ENCODE measurements around the gene ZSCAN9.

The ZSCAN9 gene

GRCh38 chr6:28225056-28225834, at the start of gene ZSCAN9:
ZSCAN9 (plus strand) TSS chr6:28225275; CDS start chr6:28227085, 1,810 bp downstream.
- DNase-seq (ENCODE audit: low read depth in 2 of 3, low spot score in 1 of 3) = peak in 1 of 3 donors; percentile 22

DNA sequence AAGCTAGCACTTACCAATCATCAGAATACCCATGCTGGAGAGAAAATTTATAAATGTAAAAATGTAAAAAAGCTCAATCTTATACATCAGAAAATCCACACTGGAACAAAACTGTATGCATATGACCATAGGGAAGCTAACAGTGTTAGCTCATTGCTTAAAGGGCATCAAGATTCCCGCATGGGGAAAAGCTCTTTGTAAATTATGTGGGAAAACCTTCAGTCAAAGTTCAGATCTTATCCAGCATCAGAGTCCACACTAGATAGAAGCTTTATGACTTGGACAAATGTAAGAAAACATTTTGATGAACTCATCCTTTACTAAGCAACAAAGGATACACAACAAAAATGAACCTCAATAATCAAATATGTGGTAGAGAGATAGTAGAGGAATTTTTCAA, 48.7 kb upstream of the ZSCAN9 start:
- DNase-seq (ENCODE audit: low read depth in 2 of 3, low spot score in 1 of 3) = no peak

GRCh38 chr6:28182255-28182654, 42.8 kb upstream of the ZSCAN9 start:
- no peak for DNase-seq (ENCODE audit: low read depth in 2 of 3, low spot score in 1 of 3)

GRCh38 chr6:28188111-28188979, 36.7 kb upstream of the ZSCAN9 start:
- no peak for DNase-seq (ENCODE audit: low read depth in 2 of 3, low spot score in 1 of 3)

DNA sequence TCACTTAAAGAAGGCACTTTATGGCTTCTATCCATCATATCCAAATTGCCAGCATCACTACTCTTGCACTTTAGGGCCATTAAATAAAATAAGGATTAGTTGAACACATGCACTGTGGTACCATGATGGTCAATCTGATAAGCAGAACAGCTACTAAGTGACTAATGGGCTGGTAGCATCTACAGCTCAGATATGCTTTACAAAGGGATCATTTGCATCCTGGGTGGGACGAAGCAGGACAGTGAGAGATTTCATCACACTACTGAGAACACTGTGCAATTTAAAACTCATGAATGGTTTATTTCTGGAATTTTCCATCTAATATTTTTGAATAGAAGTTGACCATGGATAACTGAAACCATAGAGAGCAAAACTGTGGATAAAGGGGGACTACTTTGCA, 25.1 kb upstream of the ZSCAN9 start:
- no peak for DNase-seq (ENCODE audit: low read depth in 2 of 3, low spot score in 1 of 3)

- DNase-seq (ENCODE audit: low read depth in 2 of 3, low spot score in 1 of 3) = no peak
These were observed 21.9 kb upstream of the ZSCAN9 start for GRCh38 chr6:28203201-28203600.

- no peak for DNase-seq (ENCODE audit: low read depth in 2 of 3, low spot score in 1 of 3)
These were observed 19.2 kb upstream of the ZSCAN9 start for GRCh38 chr6:28205879-28206278.

- DNase-seq (ENCODE audit: low read depth in 2 of 3, low spot score in 1 of 3) = no peak
These were observed 18.5 kb upstream of the ZSCAN9 start for GRCh38 chr6:28206527-28206926.

DNA sequence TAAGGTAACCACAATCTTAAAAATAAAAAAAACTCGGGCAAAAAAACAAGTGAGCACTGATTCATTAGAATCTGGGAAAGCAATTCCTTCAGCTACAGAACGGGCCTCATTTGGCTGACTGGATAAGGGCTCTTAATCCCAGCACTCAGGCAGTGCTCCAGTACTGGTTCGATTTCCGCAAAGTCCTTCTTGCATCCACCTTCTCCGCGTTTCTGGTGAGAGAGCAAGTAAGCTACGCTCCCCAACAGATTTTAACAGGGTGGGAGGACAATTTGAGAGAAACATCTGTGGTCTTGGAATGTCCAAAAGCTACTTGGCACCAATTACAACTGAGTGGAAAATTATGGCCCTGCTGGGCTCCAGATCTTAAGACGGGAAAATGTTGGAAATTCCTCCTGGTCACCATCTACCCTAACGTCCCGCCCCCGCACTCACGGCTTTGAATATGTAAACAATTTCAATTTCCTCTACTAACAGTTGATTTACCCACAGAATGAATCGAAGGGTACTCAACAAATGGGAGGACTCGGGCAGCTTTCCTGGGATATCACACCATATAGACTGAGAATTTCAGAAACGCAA, 18.1 kb upstream of the ZSCAN9 start:
- DNase-seq (ENCODE audit: low read depth in 2 of 3, low spot score in 1 of 3) = no peak

GRCh38 chr6:28207510-28208110, 17.5 kb upstream of the ZSCAN9 start:
- DNase-seq (ENCODE audit: low read depth in 2 of 3, low spot score in 1 of 3) = no peak

DNA sequence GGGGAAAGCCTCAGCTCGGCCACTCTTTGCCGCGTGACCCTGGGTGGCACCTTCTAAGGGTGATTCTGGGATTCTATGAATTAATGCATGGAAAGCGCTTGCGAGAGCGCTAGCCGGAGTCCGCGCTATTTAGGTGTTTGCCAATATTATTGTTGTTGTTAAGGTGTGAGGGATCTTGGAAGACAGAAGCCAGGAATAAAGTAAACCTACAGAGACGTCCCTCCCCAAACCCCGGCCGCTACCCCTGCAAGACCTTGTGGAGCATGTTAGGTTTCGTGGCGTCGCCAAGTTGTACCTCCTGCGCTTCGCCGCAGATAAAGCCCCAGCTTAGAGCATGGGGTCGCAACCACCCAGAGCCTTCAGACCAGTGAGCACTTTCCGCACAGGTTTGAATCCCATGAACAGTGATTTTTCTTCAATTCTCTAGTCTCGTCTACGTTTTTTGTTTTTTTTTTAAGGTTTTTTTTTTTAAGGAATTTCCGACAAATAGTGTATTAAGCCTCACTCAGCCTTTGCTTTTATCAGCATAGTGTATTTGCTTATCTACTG, 16.9 kb upstream of the ZSCAN9 start:
- DNase-seq (ENCODE audit: low read depth in 2 of 3, low spot score in 1 of 3) = no peak

DNA sequence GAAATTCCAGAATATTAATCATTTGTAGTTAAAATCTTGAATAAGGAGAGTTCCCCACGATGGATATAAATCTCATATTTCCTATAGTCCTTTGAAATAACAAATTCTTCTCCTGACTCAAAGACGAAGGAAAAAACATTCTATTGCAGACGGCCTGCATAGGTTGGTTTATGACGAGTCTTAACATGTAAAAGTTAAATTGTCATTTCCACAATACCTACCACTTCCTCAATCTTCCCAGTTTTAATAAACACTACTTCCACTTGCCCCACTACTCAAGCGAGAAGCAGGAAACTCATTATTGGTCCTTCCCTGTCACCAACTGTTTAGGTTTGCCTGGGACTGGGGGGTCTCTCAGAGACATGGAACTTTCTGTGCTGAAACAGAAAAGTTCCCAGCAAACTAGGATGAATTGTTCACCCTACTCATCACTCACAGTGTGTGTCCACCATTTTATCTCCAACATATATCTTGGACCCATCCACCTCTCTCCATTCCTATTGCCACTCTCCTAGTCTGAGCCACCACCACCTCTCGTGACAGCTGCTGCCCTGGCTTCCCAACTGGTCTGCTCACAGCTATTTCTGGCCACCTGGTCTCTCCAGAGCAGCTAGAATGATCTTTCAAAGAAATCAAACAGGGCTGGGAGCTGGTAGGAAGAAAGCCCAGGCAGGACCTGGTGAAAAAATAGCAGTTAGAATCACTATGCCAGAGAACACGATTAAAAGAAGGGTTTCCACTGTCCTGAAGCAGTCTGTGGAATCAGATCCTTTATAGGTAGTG, 15.1 kb upstream of the ZSCAN9 start:
- no peak for DNase-seq (ENCODE audit: low read depth in 2 of 3, low spot score in 1 of 3)

- DNase-seq (ENCODE audit: low read depth in 2 of 3, low spot score in 1 of 3) = no peak
These were observed 13.1 kb upstream of the ZSCAN9 start for GRCh38 chr6:28211840-28212509.

- peak; percentile 59 to 81 (median 67) for DNase-seq (ENCODE audit: low read depth in 2 of 3, low spot score in 1 of 3)
These were observed 12.4 kb upstream of the ZSCAN9 start for GRCh38 chr6:28212510-28213212.

DNA sequence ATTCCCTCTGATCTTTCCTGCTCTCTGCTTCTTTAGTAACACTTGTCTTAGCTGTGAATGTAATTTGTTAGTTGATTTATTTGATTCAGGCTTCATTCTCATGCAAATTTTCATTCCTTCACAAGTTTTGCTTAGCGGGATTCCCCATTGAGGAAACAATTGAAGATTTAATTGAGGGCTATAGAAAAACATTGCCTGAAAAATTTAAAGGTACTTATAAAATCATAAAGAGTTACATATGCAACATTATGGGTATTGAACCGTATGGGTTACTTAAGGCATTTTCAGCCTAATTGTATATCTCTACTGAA, 11.9 kb upstream of the ZSCAN9 start:
- DNase-seq (ENCODE audit: low read depth in 2 of 3, low spot score in 1 of 3) = no peak

DNA sequence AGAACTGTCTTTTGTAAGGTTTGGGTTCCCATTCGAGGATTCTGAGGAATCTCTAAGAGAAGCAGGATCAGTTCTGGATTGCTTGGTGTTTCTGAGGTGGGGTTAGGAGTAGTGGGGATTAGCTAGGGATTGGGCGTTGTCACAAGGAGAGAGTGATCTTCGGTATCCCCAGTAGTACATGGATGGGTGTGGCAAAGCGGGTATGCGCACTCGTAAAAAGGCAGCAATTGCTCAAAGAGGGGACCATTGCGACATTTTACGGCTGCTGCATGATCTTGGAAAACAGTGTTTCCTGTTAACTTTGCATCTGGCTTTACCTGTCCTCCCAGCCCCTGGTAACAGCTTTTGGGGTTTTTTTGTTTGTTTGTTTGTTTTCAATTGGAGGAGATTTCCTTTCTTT, 9.7 kb upstream of the ZSCAN9 start:
- no peak for DNase-seq (ENCODE audit: low read depth in 2 of 3, low spot score in 1 of 3)

- no peak for DNase-seq (ENCODE audit: low read depth in 2 of 3, low spot score in 1 of 3)
These were observed 7.2 kb upstream of the ZSCAN9 start for GRCh38 chr6:28217890-28218289.

DNA sequence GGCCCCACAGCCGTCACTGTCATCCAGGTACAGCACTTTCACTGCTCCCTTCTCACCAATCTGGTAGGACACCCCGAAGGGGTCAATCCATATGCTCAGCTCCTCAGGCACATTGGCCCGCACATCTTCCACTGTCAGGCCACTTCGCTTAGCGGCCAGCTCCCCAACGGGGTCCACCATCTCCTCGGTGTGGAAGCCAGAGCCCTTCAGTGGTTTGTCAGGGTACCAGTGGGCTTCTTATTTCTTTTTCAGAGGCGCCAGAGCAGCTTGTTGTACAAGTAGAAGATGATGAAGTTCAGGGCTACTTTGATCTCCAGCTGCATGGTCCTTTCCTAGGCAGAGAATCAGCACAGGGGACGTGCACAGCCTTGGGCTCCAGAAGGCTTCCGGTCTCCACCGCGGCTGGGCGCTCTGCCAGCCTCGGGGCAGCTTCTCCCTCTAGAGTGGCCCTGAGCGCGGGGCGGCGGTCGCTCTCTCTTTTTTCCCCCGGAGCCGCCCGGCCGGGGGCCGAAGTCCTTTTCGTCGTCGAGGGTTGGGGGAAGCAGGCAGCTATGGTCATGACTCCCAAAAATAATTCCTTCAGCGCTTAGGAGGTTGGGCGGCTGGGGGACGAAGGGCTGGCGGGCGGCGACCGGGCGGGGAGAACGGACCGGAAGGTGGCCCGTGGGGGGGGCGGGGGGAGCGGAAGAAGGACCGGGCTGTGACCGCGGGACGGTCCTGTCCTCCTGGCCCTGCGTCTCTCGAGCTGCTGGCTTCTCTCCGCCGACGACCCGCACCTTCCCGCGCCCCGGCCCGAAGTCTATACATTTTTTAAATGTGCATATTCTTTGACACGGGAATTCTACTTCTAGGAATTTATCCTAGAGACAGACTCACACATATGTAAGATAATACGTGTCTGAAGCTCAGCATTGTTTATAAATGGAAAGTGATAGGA, 6.5 kb upstream of the ZSCAN9 start:
- DNase-seq (ENCODE audit: low read depth in 2 of 3, low spot score in 1 of 3) = peak in 1 of 3 donors; percentile 37

Measured in stimulated activated CD4-positive, alpha-beta T cell treated with anti-CD3 and anti-CD28 coated beads, Interleukin-12 subunit alpha, Interleukin-12 subunit beta, amount 100 ng/mL, for 48 hours (primary cell).